Upper lobe of left lung (tissue), 4 donors: Measurements from ENCODE around the gene ACTR2.

Source experiments
- POLR2A ChIP-seq, 4 donors: fragments of 450-650 bp; IDR thresholded peaks; one replicate each; pipeline ENCODE4 v1.5.1; 2016 to 2017; ENCODE audit warnings: antibody characterized with exemption in 4 of 4, mild to moderate bottlenecking in 2 of 4
- TF ChIP-seq, protein P1 (sequence below), 6 experiments: fragments of 450-650 bp in 4 of 6; fragments of 200-600 bp in 2 of 6; sonication (generic) in 2 of 6; IDR thresholded peaks; one replicate each; pipeline ENCODE4 v1.5.1; 2016 to 2019; ENCODE audit warnings: antibody characterized with exemption in 6 of 6

DNA sequence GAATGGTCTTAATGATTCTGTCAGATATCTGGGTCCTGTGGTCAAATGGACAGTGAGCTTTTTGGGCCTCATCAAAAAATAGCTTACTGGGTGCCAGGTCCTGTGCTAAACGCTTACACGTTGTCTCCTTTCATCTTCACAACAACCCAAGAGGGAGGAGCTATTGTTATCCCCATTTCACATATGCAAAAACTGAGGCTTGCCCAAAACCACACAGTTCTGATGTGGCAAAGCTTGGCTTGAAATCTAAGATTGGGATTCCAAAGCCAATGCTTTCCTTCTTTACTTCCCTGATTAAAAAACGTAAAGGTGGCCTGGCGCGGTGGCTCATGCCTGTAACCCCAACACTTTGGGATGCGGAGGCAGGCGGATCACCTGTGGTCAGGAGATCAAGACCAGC, 69.3 kb downstream of the ACTR2 start:
- TF ChIP-seq POLR2A (IDR thresholded peaks at IDR 0.05): no peak
- TF ChIP-seq, protein P1, sequence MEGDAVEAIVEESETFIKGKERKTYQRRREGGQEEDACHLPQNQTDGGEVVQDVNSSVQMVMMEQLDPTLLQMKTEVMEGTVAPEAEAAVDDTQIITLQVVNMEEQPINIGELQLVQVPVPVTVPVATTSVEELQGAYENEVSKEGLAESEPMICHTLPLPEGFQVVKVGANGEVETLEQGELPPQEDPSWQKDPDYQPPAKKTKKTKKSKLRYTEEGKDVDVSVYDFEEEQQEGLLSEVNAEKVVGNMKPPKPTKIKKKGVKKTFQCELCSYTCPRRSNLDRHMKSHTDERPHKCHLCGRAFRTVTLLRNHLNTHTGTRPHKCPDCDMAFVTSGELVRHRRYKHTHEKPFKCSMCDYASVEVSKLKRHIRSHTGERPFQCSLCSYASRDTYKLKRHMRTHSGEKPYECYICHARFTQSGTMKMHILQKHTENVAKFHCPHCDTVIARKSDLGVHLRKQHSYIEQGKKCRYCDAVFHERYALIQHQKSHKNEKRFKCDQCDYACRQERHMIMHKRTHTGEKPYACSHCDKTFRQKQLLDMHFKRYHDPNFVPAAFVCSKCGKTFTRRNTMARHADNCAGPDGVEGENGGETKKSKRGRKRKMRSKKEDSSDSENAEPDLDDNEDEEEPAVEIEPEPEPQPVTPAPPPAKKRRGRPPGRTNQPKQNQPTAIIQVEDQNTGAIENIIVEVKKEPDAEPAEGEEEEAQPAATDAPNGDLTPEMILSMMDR (IDR thresholded peaks at IDR 0.05): no peak
